ENCODE results near the gene CNN2.

Gene CNN2

GRCh38 chr19:1003283-1003682 is 23.1 kb upstream of the CNN2 start:
- Histone ChIP-seq H3K27me3 (peaks cover 68% of the 10 kb centered on the region), H3K9me3 (no peaks in the 10 kb centered on the region; the same call in 1 of the 2 replicates), H3K4me3 (ENCODE audit: low read depth, low read length) (no peak overlapping the region), H3K4me1 (no peaks in the 10 kb centered on the region), H3K36me3 (no peaks in the 10 kb centered on the region)
- DNase-seq, result no peak
- no peak for TF ChIP-seq CTCF (IDR thresholded peaks at IDR 0.05; ENCODE audit: low read depth, low read length)

GRCh38 chr19:1004204-1004802 is 22.1 kb upstream of the CNN2 start:
- peaks cover 58% of the 10 kb centered on the region for H3K27me3 ChIP-seq
- TF ChIP-seq CTCF (IDR thresholded peaks at IDR 0.05; ENCODE audit: low read depth, low read length), result no peak
- H3K4me3 ChIP-seq (ENCODE audit: low read depth, low read length), result no peak overlapping the region
- no peaks in the 10 kb centered on the region for H3K4me1 ChIP-seq
- no peak for DNase-seq
- H3K36me3 ChIP-seq, result no peaks in the 10 kb centered on the region
- H3K9me3 ChIP-seq, result no peaks in the 10 kb centered on the region; the same call in 1 of the 2 replicates

- no peaks in the 10 kb centered on the region for H3K4me1 ChIP-seq
- H3K4me3 ChIP-seq (ENCODE audit: low read depth, low read length), result no peak overlapping the region
- H3K9me3 ChIP-seq, result no peaks in the 10 kb centered on the region; the same call in 1 of the 2 replicates
- no peak for TF ChIP-seq CTCF (IDR thresholded peaks at IDR 0.05; ENCODE audit: low read depth, low read length)
- peaks cover 4% of the 10 kb centered on the region for H3K36me3 ChIP-seq
- DNase-seq, result no peak
- peaks cover 51% of the 10 kb centered on the region for H3K27me3 ChIP-seq
Observed at GRCh38 chr19:1004803-1005664, 21.4 kb upstream of the CNN2 start.

- no peak for TF ChIP-seq CTCF (IDR thresholded peaks at IDR 0.05; ENCODE audit: low read depth, low read length)
- H3K27me3 ChIP-seq, result peaks cover 33% of the 10 kb centered on the region
- no peak for DNase-seq
- no peak overlapping the region for H3K4me3 ChIP-seq (ENCODE audit: low read depth, low read length)
- peaks cover 18% of the 10 kb centered on the region for H3K36me3 ChIP-seq
- no peaks in the 10 kb centered on the region; the same call in 1 of the 2 replicates for H3K9me3 ChIP-seq
- no peaks in the 10 kb centered on the region for H3K4me1 ChIP-seq
Observed at GRCh38 chr19:1006711-1007398, 19.6 kb upstream of the CNN2 start.

- no peak for TF ChIP-seq CTCF (IDR thresholded peaks at IDR 0.05; ENCODE audit: low read depth, low read length)
- Histone ChIP-seq H3K27me3 (peaks cover 27% of the 10 kb centered on the region), H3K36me3 (peaks cover 26% of the 10 kb centered on the region), H3K9me3 (no peaks in the 10 kb centered on the region; the same call in 1 of the 2 replicates), H3K4me3 (ENCODE audit: low read depth, low read length) (no peak overlapping the region), H3K4me1 (no peaks in the 10 kb centered on the region)
- DNase-seq, result no peak
Observed at GRCh38 chr19:1007399-1008251, 18.8 kb upstream of the CNN2 start.
